GM18868 (cell line): ENCODE measurements around the gene MRGPRF.
"Not testable (repeated sequence)": the region's sequence is repeated elsewhere in the genome, so short reads cannot be mapped to it uniquely, and the experiment has no call there.

ENCODE experiments used
- ATAC-seq: cut with Tn5 transposase; IDR thresholded peaks from one replicate; pipeline ENCODE4 v1.9.1; 2021; ENCODE audit warnings: mild to moderate bottlenecking, moderate library complexity; ENCODE audit not compliant: unreplicated experiment

MRGPRF gene

GRCh38 chr11:69004411-69005182 lies 8.4 kb downstream of the MRGPRF start:
- no peak for ATAC-seq

- ATAC-seq, result no peak
These were observed 9.1 kb downstream of the MRGPRF start for GRCh38 chr11:69003866-69004367.

- no peak for ATAC-seq
These were observed 9.7 kb downstream of the MRGPRF start for GRCh38 chr11:69003301-69003865.

GRCh38 chr11:69002570-69003231 lies 10.3 kb downstream of the MRGPRF start:
- ATAC-seq, result no peak

GRCh38 chr11:69002110-69002569 lies 10.9 kb downstream of the MRGPRF start:
- no peak for ATAC-seq

- no peak for ATAC-seq
These were observed 11.6 kb downstream of the MRGPRF start for GRCh38 chr11:69001243-69002081.

- ATAC-seq, result no peak
These were observed 12.2 kb downstream of the MRGPRF start for GRCh38 chr11:69000831-69001242.

GRCh38 chr11:69000391-69000790 lies 12.7 kb downstream of the MRGPRF start:
- ATAC-seq, result no peak

GRCh38 chr11:68999748-69000355 lies 13.2 kb downstream of the MRGPRF start:
- ATAC-seq, result not testable (repeated sequence)

- no peak for ATAC-seq
These were observed 13.8 kb downstream of the MRGPRF start for GRCh38 chr11:68999093-68999747.

- no peak for ATAC-seq
These were observed 14.6 kb downstream of the MRGPRF start for GRCh38 chr11:68998390-68998911.

GRCh38 chr11:68997995-68998348 lies 15.1 kb downstream of the MRGPRF start:
- no peak for ATAC-seq

GRCh38 chr11:68997124-68997994 lies 15.7 kb downstream of the MRGPRF start:
- ATAC-seq, result no peak

GRCh38 chr11:68996376-68997123 lies 16.5 kb downstream of the MRGPRF start:
- ATAC-seq, result no peak

GRCh38 chr11:68994894-68995285 lies 18.2 kb downstream of the MRGPRF start:
- ATAC-seq, result no peak

GRCh38 chr11:68994161-68994893 lies 18.7 kb downstream of the MRGPRF start:
- ATAC-seq, result no peak

- ATAC-seq, result no peak
These were observed 19.5 kb downstream of the MRGPRF start for GRCh38 chr11:68993546-68993945.
